PC-3 (cell line): ENCODE results near the gene ACTR1B. TPM values are rescaled to one million over a fixed set of nuclear protein-coding genes. Genes with fewer than 3 reads are reported as not detected.

ENCODE experiments used
- ATAC-seq: fragments of 200-7000 bp; cut with Tn5 transposase; 2 replicates; pipeline ENCODE4 v1.9.1; 2020; ENCODE audit warnings: mild to moderate bottlenecking, moderate library complexity
- BruUV-seq: library from RNA; stranded (reverse); fragments of 400-500 nt; replicated peaks from 2 replicates; lab custom pipeline; 2021; lab: Mats Ljungman, UMichigan
- CTCF ChIA-PET: fragments of 300-600 bp; sonication (Branson Sonifier 250); formaldehyde crosslinking; loops from one replicate; lab custom pipeline; 2022; ENCODE audit warnings: antibody characterized with exemption; lab: Charles Lee
- POLR2A ChIA-PET: fragments of 300-600 bp; sonication (Branson Sonifier 250); formaldehyde crosslinking; loops from one replicate; lab custom pipeline; 2022; ENCODE audit warnings: antibody characterized with exemption; ENCODE audit not compliant: unreplicated experiment; lab: Charles Lee
- DNase-seq: peaks from one replicate; pipeline ENCODE4 v3.0.0-alpha.2; 2015
- H2AFZ ChIP-seq: fragments of 300-600 bp; sonication (generic); 2 replicates; pipeline ENCODE4 v1.6.0; 2016; ENCODE audit warnings: antibody characterized with exemption, low read length
- H3F3A ChIP-seq: fragments of 300-600 bp; sonication (generic); one replicate; pipeline ENCODE4 v1.6.0; 2017; ENCODE audit warnings: antibody characterized with exemption, low read length, control low read depth, mild to moderate bottlenecking; ENCODE audit not compliant: unreplicated experiment
- H3K27ac ChIP-seq: fragments of 300-600 bp; sonication (generic); 2 replicates; pipeline ENCODE4 v1.5.1; 2016; ENCODE audit warnings: mild to moderate bottlenecking, low read length
- H3K27me3 ChIP-seq: fragments of 300-600 bp; sonication (generic); 2 replicates; pipeline ENCODE4 v1.6.1; 2016; ENCODE audit warnings: low read length, mixed read lengths
- H3K36me3 ChIP-seq: fragments of 300-600 bp; sonication (generic); 2 replicates; pipeline ENCODE4 v1.6.1; 2016; ENCODE audit warnings: low read depth, mixed run types, low read length, mixed read lengths
- H3K4me1 ChIP-seq: fragments of 300-600 bp; sonication (generic); 2 replicates; pipeline ENCODE4 v1.5.1; 2016; ENCODE audit warnings: low read length; ENCODE audit not compliant: insufficient read depth
- H3K4me2 ChIP-seq: fragments of 300-600 bp; sonication (generic); 2 replicates; pipeline ENCODE4 v1.6.0; 2016; ENCODE audit warnings: low read length
- H3K4me3 ChIP-seq: fragments of 300-600 bp; sonication (generic); 2 replicates; pipeline ENCODE4 v1.5.1; 2016; ENCODE audit warnings: mild to moderate bottlenecking, low read length, mixed read lengths
- H3K79me2 ChIP-seq: fragments of 300-600 bp; sonication (generic); 2 replicates; pipeline ENCODE4 v1.6.1; 2017; ENCODE audit warnings: low read length, mixed read lengths
- H3K9ac ChIP-seq: fragments of 300-600 bp; sonication (generic); 2 replicates; pipeline ENCODE4 v1.6.0; 2016; ENCODE audit warnings: mild to moderate bottlenecking, low read length
- H3K9me2 ChIP-seq: fragments of 300-600 bp; sonication (generic); replicated peaks from 2 replicates; pipeline ENCODE4 v1.6.1; 2016; ENCODE audit warnings: mixed run types, low read length, mixed read lengths
- H3K9me3 ChIP-seq: fragments of 300-600 bp; sonication (generic); 2 replicates; pipeline ENCODE4 v1.6.1; 2016; ENCODE audit warnings: low read length, mixed read lengths
- H4K20me1 ChIP-seq: fragments of 300-600 bp; sonication (generic); 2 replicates; pipeline ENCODE4 v1.6.1; 2016; ENCODE audit warnings: low read length, mixed read lengths
- EZH2 ChIP-seq: fragments of 300-600 bp; sonication (generic); IDR thresholded peaks from one replicate; pipeline ENCODE4 v1.6.1; 2017; ENCODE audit warnings: antibody characterized with exemption, mild to moderate bottlenecking, low read length; ENCODE audit not compliant: unreplicated experiment
- EZH2phosphoT487 ChIP-seq: fragments of 300-600 bp; sonication (generic); IDR thresholded peaks from 2 replicates; pipeline ENCODE4 v1.6.1; 2018; ENCODE audit warnings: mild to moderate bottlenecking, antibody characterized with exemption, low read length, borderline replicate concordance
- intact Hi-C: fragments of 100-400 bp; cut with micrococcal nuclease; formaldehyde crosslinking; loops from 2 replicates; pipeline ENCODE4 v1.9.0; 2023
- total RNA-seq: library from RNA; depleted of rRNA; stranded (reverse); fragments of >200 nt; gene quantifications from 2 replicates; pipeline ENCODE4 v1.2.3, GENCODE V29; 2014
- TF ChIP-seq, protein P1 (sequence below): fragments of 300-600 bp; sonication (generic); conservative IDR thresholded peaks from 2 replicates; pipeline ENCODE4 v1.5.1; 2017; ENCODE audit warnings: antibody characterized with exemption, low read depth, mild to moderate bottlenecking, low read length

The ACTR1B gene
- total RNA-seq, 1 experiment from 2014 or later: 27.0 TPM

DNA sequence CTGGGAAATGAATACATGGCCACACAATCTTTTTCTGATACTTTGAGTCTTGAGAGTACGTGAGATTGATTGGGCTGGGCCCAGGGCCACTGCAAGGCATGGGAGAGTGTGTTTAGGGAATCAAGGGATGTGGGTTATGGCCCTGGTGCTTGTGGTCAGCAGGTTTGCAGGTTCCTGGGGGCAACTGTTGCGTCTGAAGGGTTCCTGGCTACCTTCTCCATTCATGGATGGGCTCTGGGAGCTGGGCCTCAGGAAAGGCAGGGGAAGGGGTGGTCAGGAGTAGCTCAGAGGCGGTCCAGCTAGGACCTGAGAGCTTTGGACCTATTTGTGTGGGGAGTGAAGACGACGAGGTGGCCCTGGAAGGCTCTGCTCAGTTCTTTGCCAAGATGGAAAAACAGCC lies 41.1 kb upstream of the ACTR1B start:
- TF ChIP-seq, protein P1, sequence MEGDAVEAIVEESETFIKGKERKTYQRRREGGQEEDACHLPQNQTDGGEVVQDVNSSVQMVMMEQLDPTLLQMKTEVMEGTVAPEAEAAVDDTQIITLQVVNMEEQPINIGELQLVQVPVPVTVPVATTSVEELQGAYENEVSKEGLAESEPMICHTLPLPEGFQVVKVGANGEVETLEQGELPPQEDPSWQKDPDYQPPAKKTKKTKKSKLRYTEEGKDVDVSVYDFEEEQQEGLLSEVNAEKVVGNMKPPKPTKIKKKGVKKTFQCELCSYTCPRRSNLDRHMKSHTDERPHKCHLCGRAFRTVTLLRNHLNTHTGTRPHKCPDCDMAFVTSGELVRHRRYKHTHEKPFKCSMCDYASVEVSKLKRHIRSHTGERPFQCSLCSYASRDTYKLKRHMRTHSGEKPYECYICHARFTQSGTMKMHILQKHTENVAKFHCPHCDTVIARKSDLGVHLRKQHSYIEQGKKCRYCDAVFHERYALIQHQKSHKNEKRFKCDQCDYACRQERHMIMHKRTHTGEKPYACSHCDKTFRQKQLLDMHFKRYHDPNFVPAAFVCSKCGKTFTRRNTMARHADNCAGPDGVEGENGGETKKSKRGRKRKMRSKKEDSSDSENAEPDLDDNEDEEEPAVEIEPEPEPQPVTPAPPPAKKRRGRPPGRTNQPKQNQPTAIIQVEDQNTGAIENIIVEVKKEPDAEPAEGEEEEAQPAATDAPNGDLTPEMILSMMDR: no peak
- TF ChIP-seq EZH2: no peak
- TF ChIP-seq EZH2phosphoT487: no peak
- Histone ChIP-seq H3K27ac (no peak overlapping the region), H3K4me1 (no peaks in the 10 kb centered on the region), H3K4me2 (no peak overlapping the region), H4K20me1 (no peaks in the 10 kb centered on the region), H3K36me3 (no peaks in the 10 kb centered on the region), H3K9ac (no peak overlapping the region), H3K9me2 (no peaks in the 10 kb centered on the region), H3K27me3 (no peaks in the 10 kb centered on the region), H3K79me2 (no peaks in the 10 kb centered on the region), H3K9me3 (no peaks in the 10 kb centered on the region), H3K4me3 (no peak overlapping the region), H2AFZ (no peak overlapping the region), H3F3A (no peaks in the 10 kb centered on the region)
- POLR2A ChIA-PET: interaction anchor here (0.7 kb wide), 1 partner anchor 57 kb away, joined by 3 read pairs; no protein-coding TSS in a partner anchor
- no TSS peak for BruUV-seq
- ATAC-seq (no peak), DNase-seq (no peak)
- CTCF ChIA-PET: interaction anchor here (0.6 to 0.7 kb wide), 2 partner anchors 16 to 41 kb away, joined by 3 to 5 read pairs; no protein-coding TSS in a partner anchor
- intact Hi-C loops: loop anchor here (5.0 to 10.0 kb wide), 3 partner anchors 482 to 680 kb away; no protein-coding TSS in a partner anchor

DNA sequence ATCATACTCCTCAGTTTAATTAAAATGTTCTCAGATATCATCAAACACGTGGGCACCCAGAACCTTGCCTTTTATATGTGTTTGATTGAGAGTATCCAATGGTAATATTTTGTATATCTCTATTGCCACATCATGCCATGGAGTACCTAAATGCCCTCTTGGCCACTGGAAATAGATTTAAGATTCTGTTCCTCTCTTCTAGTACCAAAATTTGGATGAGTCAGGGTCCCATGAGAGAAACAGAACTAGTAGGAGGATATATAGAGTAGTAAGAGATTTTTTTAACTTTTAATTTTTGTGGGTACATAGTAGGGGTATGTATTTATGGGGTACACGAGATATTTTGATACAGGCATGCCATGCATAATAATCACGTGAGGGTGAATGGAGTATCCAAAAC lies 39.9 kb upstream of the ACTR1B start:
- Histone ChIP-seq H3K9me3 (no peaks in the 10 kb centered on the region), H3K4me3 (no peak overlapping the region), H3F3A (no peaks in the 10 kb centered on the region), H2AFZ (no peak overlapping the region), H3K36me3 (no peaks in the 10 kb centered on the region), H3K27me3 (no peaks in the 10 kb centered on the region), H3K9me2 (no peaks in the 10 kb centered on the region), H3K27ac (no peak overlapping the region), H3K79me2 (no peaks in the 10 kb centered on the region), H4K20me1 (no peaks in the 10 kb centered on the region), H3K4me1 (no peaks in the 10 kb centered on the region), H3K4me2 (no peak overlapping the region), H3K9ac (no peak overlapping the region)
- DNase-seq (no peak), ATAC-seq (no peak)
- TF ChIP-seq EZH2phosphoT487: no peak
- TF ChIP-seq, protein P1: no peak
- TF ChIP-seq EZH2: no peak
- no TSS peak for BruUV-seq
- ChIA-PET POLR2A (no interaction called here), CTCF (no interaction called here)
- intact Hi-C loops: loop anchor here (5.0 to 10.0 kb wide), 3 partner anchors 484 to 681 kb away; no protein-coding TSS in a partner anchor

DNA sequence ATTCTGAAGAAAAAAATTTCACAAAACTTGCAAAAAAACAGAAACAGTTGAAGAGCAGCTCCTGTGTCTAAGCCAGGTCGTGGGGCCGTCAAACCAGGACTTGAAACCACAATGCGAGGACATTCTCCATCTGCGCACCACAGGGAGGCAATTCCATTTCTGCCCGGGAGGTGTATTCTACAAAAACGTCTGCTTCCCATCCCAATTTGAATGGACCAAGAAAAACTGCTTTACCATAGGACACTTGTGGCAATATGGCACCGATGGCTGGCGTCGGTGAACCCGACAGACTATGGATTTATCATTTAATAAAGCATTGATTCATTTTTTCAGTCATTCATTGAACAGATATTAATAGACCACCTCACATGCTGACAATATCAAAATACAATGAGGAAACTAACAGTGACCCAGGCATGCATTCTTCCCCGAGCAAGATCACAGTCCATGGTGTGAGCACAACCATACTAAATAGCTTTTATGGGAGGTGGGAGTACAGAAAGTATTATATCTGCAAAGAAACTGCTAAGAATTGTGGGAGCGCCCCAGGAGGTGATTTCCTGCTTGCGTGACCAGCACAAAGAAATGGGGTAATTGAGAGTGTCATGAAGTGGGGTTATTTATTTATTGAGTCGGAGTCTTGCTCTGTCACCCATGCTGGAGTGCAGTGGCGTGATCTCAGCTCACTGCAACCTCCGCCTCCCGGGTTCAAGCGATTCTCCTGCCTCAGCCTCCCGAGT lies 39.1 kb upstream of the ACTR1B start:
- Histone ChIP-seq H3K4me2 (no peak overlapping the region), H3K9ac (no peak overlapping the region), H3K36me3 (no peaks in the 10 kb centered on the region), H3K9me3 (no peaks in the 10 kb centered on the region), H3K4me3 (no peak overlapping the region), H3K4me1 (no peaks in the 10 kb centered on the region), H3K9me2 (no peaks in the 10 kb centered on the region), H3K79me2 (no peaks in the 10 kb centered on the region), H3K27me3 (no peaks in the 10 kb centered on the region), H3F3A (no peaks in the 10 kb centered on the region), H3K27ac (no peak overlapping the region), H2AFZ (no peak overlapping the region), H4K20me1 (no peaks in the 10 kb centered on the region)
- no peak for ATAC-seq
- DNase-seq: no peak
- intact Hi-C loops: loop anchor here (5.0 to 10.0 kb wide), 3 partner anchors 484 to 682 kb away; no protein-coding TSS in a partner anchor
- no TSS peak for BruUV-seq
- TF ChIP-seq EZH2phosphoT487: no peak
- no peak for TF ChIP-seq EZH2
- TF ChIP-seq, protein P1: no peak
- CTCF ChIA-PET: no interaction called here
- POLR2A ChIA-PET: no interaction called here
